Activated naive CD4-positive, alpha-beta T cell treated with anti-CD3 and anti-CD28 coated beads, Interleukin-2, amount 50 U/mL, for 24 hours (primary cell): ENCODE results near the gene KIAA1328.

Source experiments
- H3K27ac Mint-ChIP-seq: one replicate; pipeline ENCODE4 v1.8.0; 2021; ENCODE audit warnings: mild to moderate bottlenecking, mixed read lengths
- H3K27me3 Mint-ChIP-seq: one replicate; pipeline ENCODE4 v1.8.0; 2021; ENCODE audit warnings: mixed read lengths
- H3K36me3 Mint-ChIP-seq: one replicate; pipeline ENCODE4 v1.8.0; 2021; ENCODE audit warnings: mixed read lengths
- H3K4me1 Mint-ChIP-seq: one replicate; pipeline ENCODE4 v1.8.0; 2021; ENCODE audit warnings: mixed read lengths
- H3K4me3 Mint-ChIP-seq: one replicate; pipeline ENCODE4 v1.8.0; 2021; ENCODE audit warnings: mild to moderate bottlenecking, mixed read lengths
- H3K9me3 Mint-ChIP-seq: one replicate; pipeline ENCODE4 v1.8.0; 2021; ENCODE audit warnings: mixed read lengths

KIAA1328 gene

DNA sequence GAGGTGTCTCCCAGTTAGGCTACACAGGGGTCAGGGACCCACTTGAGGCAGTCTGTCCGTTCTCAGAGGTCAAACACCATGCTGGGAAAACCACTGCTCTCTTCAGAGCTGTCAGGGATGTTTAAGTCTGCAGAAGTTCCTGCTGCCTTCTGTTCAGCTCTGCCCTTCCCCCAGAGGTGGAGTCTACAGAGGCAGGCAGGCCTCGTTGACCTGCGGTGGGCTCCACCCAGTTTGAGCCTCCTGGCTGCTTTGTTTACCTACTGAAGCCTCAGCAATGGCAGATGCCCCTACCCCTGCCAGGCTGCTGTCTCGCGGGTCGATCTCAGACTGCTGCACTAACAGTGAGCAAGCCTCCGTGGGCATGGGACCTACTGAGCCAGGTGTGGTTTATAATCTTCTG is 390.3 kb downstream of the KIAA1328 start:
- Mint-ChIP-seq H3K27me3 (no peaks in the 10 kb centered on the region), H3K27ac (no peak overlapping the region), H3K4me3 (no peak overlapping the region), H3K36me3 (peaks cover 20% of the 10 kb centered on the region), H3K9me3 (peaks cover 14% of the 10 kb centered on the region), H3K4me1 (no peaks in the 10 kb centered on the region)

DNA sequence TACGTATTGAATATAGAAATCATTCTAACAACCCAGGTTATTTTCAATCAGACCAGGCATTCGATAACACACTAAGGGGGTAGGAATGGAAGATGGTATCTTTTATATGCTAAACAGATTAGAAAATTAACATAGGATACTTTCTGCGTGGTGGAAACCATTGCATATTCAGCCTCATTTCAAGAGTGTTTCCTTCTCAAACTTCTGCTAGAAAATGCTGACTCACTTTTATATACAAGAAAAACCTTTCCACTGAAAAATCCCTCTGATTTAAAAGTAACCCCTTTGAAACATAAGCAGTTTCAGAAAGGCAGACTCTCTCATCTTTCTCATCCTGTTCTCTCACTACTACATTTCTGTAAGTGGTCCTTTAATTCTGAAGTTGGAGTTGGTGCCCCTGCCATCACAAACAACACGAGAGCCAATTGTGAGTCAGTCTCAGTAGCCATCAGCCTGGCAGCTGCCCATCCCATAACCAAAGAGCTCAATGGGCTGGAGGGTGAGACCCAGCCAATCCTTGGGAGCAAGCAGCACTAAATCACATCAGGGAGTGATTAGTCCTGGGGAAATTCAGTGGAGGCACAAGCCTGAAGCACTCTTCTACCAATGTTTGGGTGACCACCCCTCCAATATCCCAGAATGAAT is 393.5 kb downstream of the KIAA1328 start:
- Mint-ChIP-seq H3K36me3 (peaks cover 17% of the 10 kb centered on the region), H3K27ac (no peak overlapping the region), H3K9me3 (no peaks in the 10 kb centered on the region), H3K4me3 (no peak overlapping the region), H3K27me3 (no peaks in the 10 kb centered on the region), H3K4me1 (no peaks in the 10 kb centered on the region)

DNA sequence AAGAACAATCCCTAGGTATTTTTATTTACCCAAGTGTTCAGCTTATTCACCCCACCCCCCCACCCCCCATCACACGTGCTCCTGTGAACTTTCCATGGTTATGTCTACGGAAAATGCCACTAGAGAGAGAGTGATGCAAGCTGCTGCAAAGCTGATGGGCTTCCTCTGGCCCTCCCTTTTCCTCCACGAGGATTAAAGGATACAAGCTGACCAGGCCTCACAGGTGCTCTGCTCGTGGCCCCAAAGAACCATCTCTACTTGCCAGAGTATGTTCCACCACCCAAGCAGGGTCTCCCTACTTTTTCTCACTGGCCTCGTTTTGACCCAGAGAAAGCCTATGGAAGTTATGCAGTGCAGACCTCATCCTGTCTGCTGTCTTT is 394.1 kb downstream of the KIAA1328 start:
- Mint-ChIP-seq H3K9me3 (peaks cover 5% of the 10 kb centered on the region), H3K27ac (no peak overlapping the region), H3K4me3 (no peak overlapping the region), H3K4me1 (no peaks in the 10 kb centered on the region), H3K27me3 (no peaks in the 10 kb centered on the region), H3K36me3 (peaks cover 20% of the 10 kb centered on the region)

DNA sequence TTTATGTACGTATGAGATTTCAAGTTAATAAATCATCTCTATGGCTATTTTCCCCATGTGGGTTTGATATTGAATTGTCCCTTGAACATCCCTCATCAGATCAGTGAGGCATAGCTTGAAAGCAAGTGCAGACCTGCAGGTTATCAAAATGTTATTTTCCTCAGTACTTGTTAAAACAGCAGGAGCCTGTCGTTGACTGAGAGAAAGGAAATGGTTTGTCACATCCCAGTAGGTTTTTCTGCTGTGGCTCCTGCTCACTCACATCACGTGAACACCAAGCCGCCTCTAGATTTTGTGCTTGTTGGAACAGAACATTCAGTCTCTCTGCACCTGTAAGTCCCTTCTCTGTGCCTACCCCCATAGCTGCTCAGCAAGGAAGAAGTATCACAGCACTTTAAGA is 396.4 kb downstream of the KIAA1328 start:
- no peak overlapping the region for H3K4me3 Mint-ChIP-seq
- H3K27ac Mint-ChIP-seq: no peak overlapping the region
- no peaks in the 10 kb centered on the region for H3K27me3 Mint-ChIP-seq
- no peaks in the 10 kb centered on the region for H3K4me1 Mint-ChIP-seq
- H3K36me3 Mint-ChIP-seq: peaks cover 20% of the 10 kb centered on the region
- peaks cover 5% of the 10 kb centered on the region for H3K9me3 Mint-ChIP-seq

DNA sequence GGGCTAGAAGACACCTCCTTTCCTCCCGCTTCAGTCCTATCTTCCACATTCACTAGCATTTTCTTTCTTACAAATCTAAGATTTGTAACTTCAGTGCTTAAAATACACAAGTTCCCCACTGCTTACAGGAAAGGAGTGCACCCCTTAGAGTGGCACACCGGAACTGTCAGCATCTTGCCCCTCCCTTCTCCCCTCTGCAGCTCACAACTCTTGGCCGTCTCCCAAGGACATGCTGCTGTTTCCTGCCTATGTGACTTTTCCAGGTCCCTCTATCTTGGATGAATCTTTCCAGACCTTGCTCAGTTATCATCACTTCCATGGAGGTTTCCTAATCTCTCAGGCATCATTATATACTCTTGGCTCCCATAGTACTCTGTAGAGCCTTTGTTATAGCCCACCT is 401.8 kb downstream of the KIAA1328 start:
- Mint-ChIP-seq H3K27me3 (no peaks in the 10 kb centered on the region), H3K27ac (no peak overlapping the region), H3K4me3 (no peak overlapping the region), H3K4me1 (no peaks in the 10 kb centered on the region), H3K36me3 (peaks cover 4% of the 10 kb centered on the region), H3K9me3 (peaks cover 5% of the 10 kb centered on the region)

DNA sequence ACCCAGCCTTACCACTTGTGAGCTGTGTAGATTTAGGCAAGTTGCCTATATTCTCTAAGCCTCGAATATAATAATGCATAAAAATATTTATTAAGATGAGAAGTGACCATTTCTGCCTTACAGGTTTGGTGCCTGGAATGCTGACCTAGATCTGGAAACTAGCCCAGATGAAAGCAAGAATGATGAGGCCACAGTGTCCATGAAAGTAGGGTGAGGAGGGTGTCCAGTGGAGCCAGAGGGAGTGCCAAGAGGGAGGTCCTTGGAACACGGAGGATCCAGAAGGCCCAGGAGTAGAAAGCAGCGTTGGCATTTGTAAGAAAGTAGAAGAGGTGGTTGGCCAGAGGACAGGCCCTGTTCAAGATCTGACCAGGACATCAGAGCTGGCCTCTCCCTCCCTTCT is 402.3 kb downstream of the KIAA1328 start:
- Mint-ChIP-seq H3K36me3 (peaks cover 3% of the 10 kb centered on the region), H3K27me3 (no peaks in the 10 kb centered on the region), H3K27ac (no peak overlapping the region), H3K4me3 (no peak overlapping the region), H3K4me1 (no peaks in the 10 kb centered on the region), H3K9me3 (peaks cover 5% of the 10 kb centered on the region)

DNA sequence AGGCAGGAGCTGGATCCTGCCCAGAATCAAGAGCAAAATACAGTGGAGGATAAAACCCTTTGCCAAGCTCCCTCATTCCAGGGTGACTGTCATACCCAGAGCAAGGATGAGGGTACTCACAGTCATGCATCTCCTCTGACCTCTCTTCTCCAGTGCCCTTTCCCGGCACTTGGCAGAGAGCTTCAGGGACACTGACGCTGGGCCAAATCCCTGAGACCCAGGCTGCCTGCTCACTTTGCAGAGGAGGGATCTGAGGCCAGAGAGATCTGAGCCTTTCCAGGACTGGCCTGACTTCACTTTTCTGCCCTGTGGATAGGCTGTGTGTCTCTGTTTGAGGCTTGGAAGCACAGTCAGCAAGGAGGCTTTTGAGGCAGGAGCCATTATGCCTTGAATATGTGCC is 406.7 kb downstream of the KIAA1328 start:
- Mint-ChIP-seq H3K4me1 (no peaks in the 10 kb centered on the region), H3K36me3 (no peaks in the 10 kb centered on the region), H3K27ac (no peak overlapping the region), H3K27me3 (no peaks in the 10 kb centered on the region), H3K4me3 (no peak overlapping the region), H3K9me3 (no peaks in the 10 kb centered on the region)

DNA sequence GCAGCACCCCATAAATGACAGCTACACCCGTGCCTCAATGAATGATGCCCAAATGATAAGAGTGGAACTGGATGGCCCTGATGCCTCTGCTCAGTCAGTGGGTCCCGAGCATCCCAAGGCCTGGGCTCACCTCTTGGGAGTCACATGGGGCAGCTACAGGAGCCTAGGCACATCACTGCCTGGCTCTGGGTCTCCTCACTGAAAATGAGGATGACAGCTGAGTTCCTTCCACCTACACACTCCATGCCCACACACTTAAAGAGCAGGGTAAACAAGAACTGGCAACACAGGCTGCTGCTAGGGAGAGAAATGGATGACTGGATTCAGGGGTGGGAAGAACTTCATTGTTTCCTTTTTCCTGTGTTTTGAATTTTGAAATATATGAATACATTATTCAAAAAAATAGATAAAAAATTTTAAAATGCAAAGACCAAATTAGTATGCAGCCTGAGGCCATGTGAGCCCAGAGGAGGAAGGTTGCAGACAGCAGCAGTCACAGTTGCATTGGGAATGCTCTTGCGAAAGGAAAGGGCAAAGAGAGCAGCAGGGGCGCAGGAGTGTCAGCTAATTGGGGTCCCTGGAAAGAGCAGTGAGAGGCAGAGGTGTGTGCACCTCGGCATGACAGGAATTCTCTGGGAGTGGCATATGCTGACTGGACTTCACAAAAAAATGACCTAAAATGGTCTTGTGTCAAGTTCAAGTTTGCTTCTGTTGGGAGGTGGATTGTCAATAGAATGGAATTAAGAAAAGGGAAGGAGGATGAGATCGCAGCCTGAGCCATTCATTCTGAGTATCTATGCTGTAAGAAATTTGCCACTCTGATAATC is 409.6 kb downstream of the KIAA1328 start:
- H3K27ac Mint-ChIP-seq: no peak overlapping the region
- no peaks in the 10 kb centered on the region for H3K9me3 Mint-ChIP-seq
- H3K4me3 Mint-ChIP-seq: no peak overlapping the region
- H3K36me3 Mint-ChIP-seq: no peaks in the 10 kb centered on the region
- peaks cover 6% of the 10 kb centered on the region for H3K27me3 Mint-ChIP-seq
- H3K4me1 Mint-ChIP-seq: peaks cover under 1% of the 10 kb centered on the region

DNA sequence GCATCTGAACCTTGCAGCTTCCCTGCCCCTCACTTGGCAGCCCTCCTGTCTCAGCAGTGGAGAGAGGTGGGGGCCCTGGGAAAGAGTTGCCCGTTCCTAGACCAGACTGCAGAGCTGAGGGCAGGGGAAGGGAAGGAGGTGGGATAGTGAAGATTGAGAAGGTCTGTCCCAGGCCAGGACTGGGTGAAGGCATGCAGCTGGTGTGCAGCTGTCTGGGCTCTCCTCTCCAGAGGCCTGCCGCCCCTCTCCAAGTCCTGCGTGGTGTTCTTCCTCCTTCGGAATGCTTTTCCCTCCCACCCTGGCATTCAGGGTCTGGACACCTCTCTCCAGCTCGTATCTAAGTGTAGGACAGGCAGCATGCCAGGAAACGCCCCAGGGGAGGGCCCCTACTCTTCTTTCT is 413.2 kb downstream of the KIAA1328 start:
- H3K4me3 Mint-ChIP-seq: no peak overlapping the region
- H3K27ac Mint-ChIP-seq: no peak overlapping the region
- peaks cover 4% of the 10 kb centered on the region for H3K4me1 Mint-ChIP-seq
- no peaks in the 10 kb centered on the region for H3K36me3 Mint-ChIP-seq
- H3K27me3 Mint-ChIP-seq: peaks cover 23% of the 10 kb centered on the region
- H3K9me3 Mint-ChIP-seq: peaks cover 6% of the 10 kb centered on the region

DNA sequence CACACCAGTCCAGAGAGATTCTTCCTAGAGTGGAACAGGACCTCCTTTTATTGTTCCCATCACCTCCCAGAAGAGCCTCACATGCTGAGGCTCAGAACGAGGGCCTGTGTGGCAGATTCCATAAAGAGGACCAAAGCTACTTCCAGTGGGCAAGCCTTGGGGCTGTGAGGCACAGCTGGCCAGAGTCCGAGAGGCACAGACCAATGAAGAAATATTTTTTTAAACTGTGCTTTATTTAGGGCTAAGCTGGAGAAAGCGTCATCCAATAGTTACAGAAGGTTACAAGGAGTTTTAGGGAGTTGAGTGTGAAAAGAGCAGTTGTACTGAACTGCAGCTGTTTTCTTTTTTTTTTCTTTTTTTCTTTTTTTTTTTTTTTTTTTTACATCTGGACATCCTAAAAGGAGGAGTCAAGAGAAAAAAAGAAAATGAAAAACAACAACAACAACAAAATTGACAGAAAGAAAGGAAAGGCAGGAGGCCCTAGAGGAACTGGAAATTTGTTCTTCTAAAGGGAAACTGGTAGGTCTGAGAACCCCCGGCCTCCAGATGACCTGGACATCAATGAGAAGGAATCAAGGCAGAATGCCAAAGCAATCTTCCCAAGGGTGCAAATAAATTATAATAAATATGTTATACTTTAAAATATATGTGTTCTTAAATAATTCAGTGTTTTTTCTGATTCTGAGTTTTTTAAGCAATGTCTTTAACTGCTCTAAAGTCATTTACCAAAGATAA is 414.1 kb downstream of the KIAA1328 start:
- Mint-ChIP-seq H3K9me3 (peaks cover 6% of the 10 kb centered on the region), H3K27me3 (peaks cover 23% of the 10 kb centered on the region), H3K36me3 (no peaks in the 10 kb centered on the region), H3K4me3 (no peak overlapping the region), H3K4me1 (peaks cover 4% of the 10 kb centered on the region), H3K27ac (no peak overlapping the region)

DNA sequence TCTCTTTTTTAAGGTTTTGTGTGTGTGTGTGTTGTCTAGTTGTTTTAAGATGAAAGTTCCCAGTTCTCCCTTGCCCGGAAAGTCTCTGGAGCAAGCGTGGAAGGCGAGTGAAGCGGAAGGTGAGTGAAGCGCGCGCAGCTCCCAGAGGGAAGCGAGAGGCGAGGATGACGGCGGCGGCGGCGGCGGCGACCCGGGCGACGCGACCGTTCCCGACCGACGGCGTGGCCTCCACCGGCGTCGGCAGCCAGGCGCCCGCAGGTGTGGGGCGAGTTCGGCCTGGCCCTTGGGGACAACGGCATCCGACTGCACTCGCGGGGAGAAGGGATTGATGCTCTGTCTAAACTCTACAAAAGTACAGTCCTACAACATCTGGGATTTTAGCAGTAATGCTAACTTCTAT is 414.8 kb downstream of the KIAA1328 start:
- Mint-ChIP-seq H3K9me3 (peaks cover 6% of the 10 kb centered on the region), H3K27ac (no peak overlapping the region), H3K36me3 (no peaks in the 10 kb centered on the region), H3K27me3 (peaks cover 23% of the 10 kb centered on the region), H3K4me3 (no peak overlapping the region), H3K4me1 (peaks cover 4% of the 10 kb centered on the region)

DNA sequence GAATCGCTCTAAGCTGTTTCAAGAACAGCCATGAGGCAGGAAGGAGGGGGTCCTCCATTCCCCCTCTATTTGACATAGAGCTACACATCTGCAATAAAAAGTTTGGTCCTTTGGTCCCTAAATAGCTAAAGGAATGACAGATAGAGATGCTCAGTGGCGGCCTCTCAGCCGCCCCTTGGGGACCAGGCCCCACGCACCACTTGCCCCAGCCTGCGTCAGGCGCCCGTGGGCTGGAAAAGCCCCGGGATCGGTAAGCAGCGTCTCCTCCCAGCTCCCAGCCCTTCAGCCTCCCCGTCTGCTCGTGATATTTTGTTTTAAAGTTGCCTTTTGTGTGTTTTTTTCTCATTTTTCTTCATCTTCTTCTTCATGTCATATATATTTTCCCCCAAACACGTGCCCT is 415.7 kb downstream of the KIAA1328 start:
- H3K4me3 Mint-ChIP-seq: no peak overlapping the region
- H3K36me3 Mint-ChIP-seq: no peaks in the 10 kb centered on the region
- peaks cover 23% of the 10 kb centered on the region for H3K27me3 Mint-ChIP-seq
- H3K4me1 Mint-ChIP-seq: peaks cover 4% of the 10 kb centered on the region
- peaks cover 6% of the 10 kb centered on the region for H3K9me3 Mint-ChIP-seq
- no peak overlapping the region for H3K27ac Mint-ChIP-seq

DNA sequence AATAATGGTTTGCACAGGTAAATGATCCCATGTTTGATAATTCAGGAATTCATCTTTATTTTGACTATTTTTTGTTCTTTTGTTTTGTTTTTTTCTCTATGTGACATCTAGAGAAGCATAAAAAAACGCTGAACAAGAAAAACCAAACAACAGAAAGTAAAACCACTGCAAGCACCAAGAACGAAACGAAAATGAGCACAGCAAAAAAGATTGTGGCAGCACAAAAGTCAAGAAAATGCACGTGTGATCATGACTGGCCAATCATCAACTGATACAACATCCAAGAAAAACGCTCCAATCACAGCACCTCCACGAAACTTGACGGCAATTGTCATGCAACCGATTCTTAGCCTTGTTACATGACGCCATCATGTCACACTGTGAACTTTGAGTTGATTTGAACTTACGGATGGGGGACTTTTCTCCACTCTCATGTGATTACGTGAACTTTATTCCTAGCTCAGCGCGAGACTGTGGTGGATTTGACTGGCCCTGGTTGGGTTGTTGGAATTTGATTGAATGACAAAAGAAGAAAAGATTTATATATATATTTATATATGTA is 417.9 kb downstream of the KIAA1328 start:
- H3K36me3 Mint-ChIP-seq: no peaks in the 10 kb centered on the region
- H3K4me1 Mint-ChIP-seq: peaks cover 4% of the 10 kb centered on the region
- H3K4me3 Mint-ChIP-seq: no peak overlapping the region
- peaks cover 35% of the 10 kb centered on the region for H3K27me3 Mint-ChIP-seq
- H3K9me3 Mint-ChIP-seq: peaks cover 6% of the 10 kb centered on the region
- no peak overlapping the region for H3K27ac Mint-ChIP-seq

DNA sequence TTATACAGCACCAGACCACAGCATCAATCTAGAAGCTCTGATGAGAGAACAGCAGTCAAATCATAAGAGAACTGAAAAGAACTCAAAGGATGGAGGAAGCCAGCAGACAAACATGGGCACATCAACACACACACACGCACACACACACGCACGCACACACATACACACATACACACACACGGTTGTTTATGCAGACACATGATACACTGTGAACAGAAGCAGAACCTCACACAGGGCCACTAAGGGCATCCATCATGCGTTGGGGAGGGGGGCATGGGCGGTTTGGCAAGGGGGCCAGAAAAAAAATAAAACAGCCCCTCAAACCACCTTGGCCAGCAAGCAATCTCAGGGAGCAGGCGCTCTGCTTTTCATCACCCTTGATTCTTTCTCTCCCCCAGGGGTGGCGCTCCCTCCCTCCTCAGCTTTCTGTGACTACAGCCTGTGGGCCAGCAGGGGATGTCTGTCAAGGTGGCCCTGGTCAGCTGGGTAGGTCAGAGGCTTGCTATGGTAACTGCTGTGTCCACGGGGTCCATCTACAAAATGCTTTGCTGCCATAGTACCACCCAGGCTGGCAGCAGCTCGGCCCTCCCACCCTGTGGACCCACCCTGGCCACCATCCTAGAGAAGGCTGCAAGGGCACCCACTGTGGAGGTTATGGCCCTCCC is 418.7 kb downstream of the KIAA1328 start:
- Mint-ChIP-seq H3K27ac (no peak overlapping the region), H3K9me3 (peaks cover 6% of the 10 kb centered on the region), H3K4me1 (peaks cover 4% of the 10 kb centered on the region), H3K4me3 (no peak overlapping the region), H3K27me3 (peaks cover 39% of the 10 kb centered on the region), H3K36me3 (no peaks in the 10 kb centered on the region)

DNA sequence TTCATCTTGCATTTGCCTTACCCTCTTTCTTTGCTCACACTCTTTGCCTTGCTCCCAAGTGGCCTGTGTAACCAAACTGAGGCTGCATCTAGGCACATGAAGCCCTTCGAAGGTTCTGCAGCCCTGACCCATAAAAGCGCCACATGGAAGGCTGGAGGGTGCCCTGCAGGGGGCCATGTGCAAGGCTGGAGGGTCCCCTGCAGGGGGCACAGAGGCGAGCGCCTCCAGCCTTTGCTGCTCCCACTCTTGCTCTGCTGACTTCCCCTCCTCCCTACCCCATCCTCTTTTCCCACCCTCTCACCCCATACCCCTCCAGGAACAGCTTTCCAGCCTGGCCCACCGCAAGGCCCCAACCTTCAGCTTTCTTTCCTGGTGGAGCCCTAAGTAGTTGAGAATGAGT is 419.4 kb downstream of the KIAA1328 start:
- Mint-ChIP-seq H3K4me1 (peaks cover 8% of the 10 kb centered on the region), H3K27me3 (peaks cover 41% of the 10 kb centered on the region), H3K9me3 (peaks cover 6% of the 10 kb centered on the region), H3K27ac (no peak overlapping the region), H3K36me3 (no peaks in the 10 kb centered on the region), H3K4me3 (no peak overlapping the region)
